H9 (cell line): ENCODE data around the gene ZNF283. TPM values are rescaled to one million over a fixed set of nuclear protein-coding genes. Genes with fewer than 3 reads are reported as not detected.

ENCODE experiments used
- DNase-seq: peaks from one replicate; pipeline ENCODE4 v3.0.0-alpha.2; 2017
- H2AFZ ChIP-seq: one replicate; pipeline ENCODE4 v1.6.1; 2013; ENCODE audit warnings: mild to moderate bottlenecking, low read length, control low read depth, moderate library complexity
- H2AK5ac ChIP-seq: 2 replicates; pipeline ENCODE4 v1.6.1; 2013; ENCODE audit warnings: low read length, control low read depth, mixed read lengths; ENCODE audit not compliant: insufficient read length
- H2BK120ac ChIP-seq: one replicate; pipeline ENCODE4 v1.6.1; 2013; ENCODE audit warnings: low read depth, mild to moderate bottlenecking, low read length, control low read depth, inconsistent platforms; ENCODE audit not compliant: poor library complexity, severe bottlenecking
- H2BK12ac ChIP-seq: 2 replicates; pipeline ENCODE4 v1.6.1; 2013; ENCODE audit warnings: low read length, control low read depth, mixed read lengths, low read depth; ENCODE audit not compliant: insufficient read length
- H2BK15ac ChIP-seq: 2 replicates; pipeline ENCODE4 v1.6.1; 2013; ENCODE audit warnings: low read depth, low read length, control low read depth
- H2BK20ac ChIP-seq: one replicate; pipeline ENCODE4 v1.6.1; 2013; ENCODE audit warnings: low read depth, mild to moderate bottlenecking, low read length, control low read depth, inconsistent platforms; ENCODE audit not compliant: poor library complexity, severe bottlenecking
- H2BK5ac ChIP-seq: 2 replicates; pipeline ENCODE4 v1.6.1; 2013; ENCODE audit warnings: low read length, control low read depth, mixed read lengths; ENCODE audit not compliant: insufficient read length
- H3K14ac ChIP-seq: 2 replicates; pipeline ENCODE4 v1.6.1; 2013; ENCODE audit warnings: low read length, control low read depth; ENCODE audit not compliant: insufficient read depth
- H3K18ac ChIP-seq: 2 replicates; pipeline ENCODE4 v1.6.1; 2013; ENCODE audit warnings: low read depth, mild to moderate bottlenecking, mixed read lengths, low read length, control low read depth; ENCODE audit not compliant: insufficient read length
- H3K23ac ChIP-seq: 2 replicates; pipeline ENCODE4 v1.6.1; 2013; ENCODE audit warnings: low read length, control low read depth, mixed read lengths, low read depth; ENCODE audit not compliant: insufficient read length
- H3K23me2 ChIP-seq: 2 replicates; pipeline ENCODE4 v1.6.1; 2013; ENCODE audit warnings: low read depth, mild to moderate bottlenecking, mixed read lengths, low read length, control low read depth; ENCODE audit not compliant: insufficient read length, poor library complexity, severe bottlenecking
- H3K27ac ChIP-seq: 2 replicates; pipeline ENCODE4 v1.5.1; 2013; ENCODE audit warnings: low read length, control low read depth, mixed read lengths, low read depth; ENCODE audit not compliant: insufficient read length
- H3K27me3 ChIP-seq: 2 replicates; pipeline ENCODE4 v1.6.1; 2013; ENCODE audit warnings: low read length, control low read depth, inconsistent platforms; ENCODE audit not compliant: insufficient read depth
- H3K4ac ChIP-seq: 2 replicates; pipeline ENCODE4 v1.6.1; 2013; ENCODE audit warnings: low read depth, mild to moderate bottlenecking, control low read depth, inconsistent platforms, low read length, moderate library complexity
- H3K4me1 ChIP-seq: 2 replicates; pipeline ENCODE4 v1.6.1; 2013; ENCODE audit warnings: low read length, control low read depth, inconsistent platforms; ENCODE audit not compliant: insufficient read depth
- H3K4me2 ChIP-seq: 2 replicates; pipeline ENCODE4 v1.6.1; 2013; ENCODE audit warnings: low read length, control low read depth, mixed read lengths; ENCODE audit not compliant: insufficient read length, insufficient read depth
- H3K56ac ChIP-seq: 2 replicates; pipeline ENCODE4 v1.6.1; 2013; ENCODE audit warnings: low read depth, mild to moderate bottlenecking, mixed read lengths, low read length, control low read depth; ENCODE audit not compliant: insufficient read length
- H3K79me1 ChIP-seq: 2 replicates; pipeline ENCODE4 v1.6.1; 2013; ENCODE audit warnings: low read depth, mild to moderate bottlenecking, moderate library complexity, low read length, control low read depth, inconsistent platforms; ENCODE audit not compliant: insufficient read depth, poor library complexity, severe bottlenecking
- H3K79me2 ChIP-seq: 2 replicates; pipeline ENCODE4 v1.6.1; 2013; ENCODE audit warnings: low read length, control low read depth, inconsistent platforms; ENCODE audit not compliant: insufficient read depth
- H3K9ac ChIP-seq: 2 replicates; pipeline ENCODE4 v1.6.1; 2013; ENCODE audit warnings: low read length, control low read depth, mixed read lengths; ENCODE audit not compliant: insufficient read length; ENCODE audit errors: extremely low read depth
- H3K9me3 ChIP-seq: one replicate; pipeline ENCODE4 v1.6.1; 2013; ENCODE audit warnings: low read depth, low read length, inconsistent platforms; ENCODE audit not compliant: control insufficient read depth
- H3T11ph ChIP-seq: one replicate; pipeline ENCODE4 v1.6.1; 2013; ENCODE audit warnings: mild to moderate bottlenecking, low read length, control low read depth, inconsistent platforms
- H4K20me1 ChIP-seq: one replicate; pipeline ENCODE4 v1.6.1; 2013; ENCODE audit not compliant: control insufficient read depth, insufficient read length, insufficient read depth
- H4K5ac ChIP-seq: 2 replicates; pipeline ENCODE4 v1.6.1; 2013; ENCODE audit warnings: low read depth, mild to moderate bottlenecking, mixed read lengths, low read length, control low read depth; ENCODE audit not compliant: insufficient read length
- H4K8ac ChIP-seq: replicated peaks from 2 replicates; pipeline ENCODE4 v1.6.1; 2013; ENCODE audit warnings: low read length, control low read depth, mixed read lengths, low read depth; ENCODE audit not compliant: insufficient read length
- H4K91ac ChIP-seq: 2 replicates; pipeline ENCODE4 v1.6.1; 2013; ENCODE audit warnings: low read depth, mild to moderate bottlenecking, moderate library complexity, mixed read lengths, low read length, control low read depth; ENCODE audit not compliant: insufficient read length
- H3K27ac Mint-ChIP-seq, 3 experiments: 2 replicates in 2 of 3; 3 replicates in 1 of 3; pipeline ENCODE4 v1.8.0; 2020 to 2021; ENCODE audit warnings: mixed read lengths in 3 of 3, mild to moderate bottlenecking in 1 of 3, moderate library complexity in 1 of 3
- H3K27me3 Mint-ChIP-seq: 2 replicates; pipeline ENCODE4 v1.8.0; 2021; ENCODE audit warnings: low read depth, mild to moderate bottlenecking, moderate library complexity, mixed read lengths
- H3K36me3 Mint-ChIP-seq, 3 experiments: 2 replicates in 2 of 3; 3 replicates in 1 of 3; pipeline ENCODE4 v1.8.0; 2020 to 2021; ENCODE audit warnings: low read depth in 3 of 3, mixed read lengths in 3 of 3; ENCODE audit not compliant: insufficient read depth in 1 of 3
- H3K4me1 Mint-ChIP-seq, 2 experiments: 2 replicates each; pipeline ENCODE4 v1.8.0; 2020; ENCODE audit warnings: mixed read lengths in 2 of 2
- H3K4me3 Mint-ChIP-seq, 2 experiments: 2 replicates in 1 of 2; 3 replicates in 1 of 2; pipeline ENCODE4 v1.8.0; 2020 to 2021; ENCODE audit warnings: mild to moderate bottlenecking in 2 of 2, mixed read lengths in 2 of 2, moderate library complexity in 1 of 2
- H3K9me3 Mint-ChIP-seq, 2 experiments: 2 replicates in 1 of 2; 3 replicates in 1 of 2; pipeline ENCODE4 v1.8.0; 2020; ENCODE audit warnings: mild to moderate bottlenecking in 2 of 2, mixed read lengths in 2 of 2, moderate library complexity in 1 of 2
- WGBS: extraction: QIAGEN DNeasy Blood & Tissue Kit; methylation state at CpG from one replicate; pipeline ENCODE4 v1.1.7; 2013; ENCODE audit warnings: missing lambda C conversion rate, low lambda C conversion rate, mixed read lengths; ENCODE audit not compliant: insufficient read length; ENCODE audit errors: extremely low coverage; 5-methylcytosine and 5-hydroxymethylcytosine counted together
- total RNA-seq: library from RNA; stranded (reverse); gene quantifications from 2 replicates; pipeline ENCODE4 v1.2.1, GENCODE V29; 2021
- TF ChIP-seq, protein P1 (sequence below): fragments of 200-600 bp; sonication (generic); conservative IDR thresholded peaks from 3 replicates; pipeline ENCODE4 v1.8.0; 2021; ENCODE audit warnings: antibody characterized with exemption, mild to moderate bottlenecking

ZNF283 gene
- total RNA-seq, 1 experiment from 2014 or later, result 10.4 TPM

DNA sequence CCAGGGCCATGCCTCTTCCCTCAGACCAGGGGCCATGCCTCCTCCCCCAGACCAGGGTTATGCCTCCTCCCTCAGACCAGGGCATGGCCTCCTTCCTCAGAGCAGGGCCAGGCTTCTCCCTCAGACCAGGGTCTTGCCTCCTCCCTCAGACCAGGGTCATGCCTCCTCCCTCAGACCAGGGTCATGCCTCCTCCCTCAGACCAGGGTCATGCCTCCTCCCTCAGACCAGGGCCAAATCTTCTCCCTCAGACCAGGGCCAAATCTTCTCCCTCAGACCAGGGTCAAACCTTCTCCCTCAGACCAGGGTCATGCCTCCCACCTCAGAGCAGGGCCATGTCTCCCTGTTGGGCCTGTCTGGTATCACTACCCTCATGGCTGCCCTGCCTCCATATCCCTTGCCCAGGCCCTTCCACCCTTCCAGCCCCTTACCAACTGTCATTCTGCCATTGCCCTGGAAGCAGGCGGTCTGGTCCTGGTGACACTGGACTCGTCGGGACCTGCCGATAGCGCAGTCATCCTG lies 29.0 kb upstream of the ZNF283 start:
- no peak overlapping the region for H2BK5ac ChIP-seq
- no peaks in the 10 kb centered on the region for H3K79me1 ChIP-seq
- peaks cover 5% of the 10 kb centered on the region for H3K23me2 ChIP-seq
- peaks cover 2% of the 10 kb centered on the region for H4K20me1 ChIP-seq
- Mint-ChIP-seq H3K36me3 (no peaks in the 10 kb centered on the region; a peak in 1 of 7 replicates), H3K27me3 (peaks cover 95% of the 10 kb centered on the region), H3K9me3 (no peaks in the 10 kb centered on the region; a peak in 3 of 5 replicates), H3K27ac (no peak overlapping the region), H3K4me1 (peaks cover 0 to 8% of the 10 kb centered on the region in 2 experiments; a peak in 2 of 4 replicates), H3K4me3 (peak overlapping the region; percentile 70 to 86)
- H3K4me1 ChIP-seq, result no peaks in the 10 kb centered on the region
- no peak overlapping the region for H3K9ac ChIP-seq
- DNase-seq, result no peak
- H3K4me2 ChIP-seq, result peak overlapping the region; percentile 47
- no peak overlapping the region for H2AK5ac ChIP-seq
- no peak overlapping the region for H2AFZ ChIP-seq
- H2BK20ac ChIP-seq, result no peak overlapping the region
- H3K56ac ChIP-seq, result no peak overlapping the region
- no peak overlapping the region for H3K4ac ChIP-seq
- no peak overlapping the region for H3K14ac ChIP-seq
- no CpG with 5 or more reads among the region's 5 CpGs for WGBS
- no peak overlapping the region for H4K91ac ChIP-seq
- H3K18ac ChIP-seq, result no peak overlapping the region
- TF ChIP-seq, protein P1, sequence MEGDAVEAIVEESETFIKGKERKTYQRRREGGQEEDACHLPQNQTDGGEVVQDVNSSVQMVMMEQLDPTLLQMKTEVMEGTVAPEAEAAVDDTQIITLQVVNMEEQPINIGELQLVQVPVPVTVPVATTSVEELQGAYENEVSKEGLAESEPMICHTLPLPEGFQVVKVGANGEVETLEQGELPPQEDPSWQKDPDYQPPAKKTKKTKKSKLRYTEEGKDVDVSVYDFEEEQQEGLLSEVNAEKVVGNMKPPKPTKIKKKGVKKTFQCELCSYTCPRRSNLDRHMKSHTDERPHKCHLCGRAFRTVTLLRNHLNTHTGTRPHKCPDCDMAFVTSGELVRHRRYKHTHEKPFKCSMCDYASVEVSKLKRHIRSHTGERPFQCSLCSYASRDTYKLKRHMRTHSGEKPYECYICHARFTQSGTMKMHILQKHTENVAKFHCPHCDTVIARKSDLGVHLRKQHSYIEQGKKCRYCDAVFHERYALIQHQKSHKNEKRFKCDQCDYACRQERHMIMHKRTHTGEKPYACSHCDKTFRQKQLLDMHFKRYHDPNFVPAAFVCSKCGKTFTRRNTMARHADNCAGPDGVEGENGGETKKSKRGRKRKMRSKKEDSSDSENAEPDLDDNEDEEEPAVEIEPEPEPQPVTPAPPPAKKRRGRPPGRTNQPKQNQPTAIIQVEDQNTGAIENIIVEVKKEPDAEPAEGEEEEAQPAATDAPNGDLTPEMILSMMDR, result no peak
- no peak overlapping the region for H4K5ac ChIP-seq
- no peak overlapping the region for H2BK12ac ChIP-seq
- no peak overlapping the region for H2BK120ac ChIP-seq
- H4K8ac ChIP-seq, result no peak overlapping the region
- peaks cover 9% of the 10 kb centered on the region for H3K27me3 ChIP-seq
- H3K9me3 ChIP-seq, result no peaks in the 10 kb centered on the region
- no peaks in the 10 kb centered on the region for H3K79me2 ChIP-seq
- no peak overlapping the region for H2BK15ac ChIP-seq
- no peak overlapping the region for H3T11ph ChIP-seq
- no peak overlapping the region for H3K23ac ChIP-seq
- no peak overlapping the region for H3K27ac ChIP-seq
